Gastroesophageal sphincter (tissue), 4 donors: ENCODE data around the gene IMMP2L. TPM values are rescaled to one million over a fixed set of nuclear protein-coding genes. Genes with fewer than 3 reads are reported as not detected.

Experiments
- ATAC-seq: fragments of 150-250 bp; one replicate; pipeline ENCODE4 v1.9.1; 2016; ENCODE audit warnings: mild to moderate bottlenecking, moderate library complexity
- H3K27ac ChIP-seq, 4 donors: fragments of 200-600 bp; sonication (generic) in 3 of 4; 1 replicate in 3 of 4; 2 replicates in 1 of 4; pipeline ENCODE4 v1.5.1; 2016 to 2019
- H3K27me3 ChIP-seq: fragments of 200-600 bp; sonication (generic); one replicate; pipeline ENCODE4 v1.5.1; 2019
- H3K36me3 ChIP-seq, 2 donors: fragments of 200-600 bp; sonication (generic); one replicate each; pipeline ENCODE4 v1.5.1; 2019; ENCODE audit warnings: control low read depth in 1 of 2
- H3K4me1 ChIP-seq, 3 donors: fragments of 200-600 bp; sonication (generic); 1 replicate in 2 of 3; 2 replicates in 1 of 3; pipeline ENCODE4 v1.5.1; 2016 to 2019; ENCODE audit warnings: control low read depth in 2 of 3
- H3K4me3 ChIP-seq, 2 donors: fragments of 200-600 bp; sonication (generic); one replicate each; pipeline ENCODE4 v1.5.1; 2019; ENCODE audit warnings: mild to moderate bottlenecking in 1 of 2, moderate library complexity in 1 of 2
- H3K9me3 ChIP-seq, 3 donors: fragments of 200-600 bp; sonication (generic); one replicate each; pipeline ENCODE4 v1.5.1; 2017 to 2019; ENCODE audit warnings: control low read depth in 2 of 3
- EP300 ChIP-seq: sonication (generic); formaldehyde crosslinking; IDR thresholded peaks from one replicate; pipeline ENCODE4 v1.6.1; 2017; ENCODE audit warnings: antibody characterized with exemption, mild to moderate bottlenecking
- POLR2A ChIP-seq, 2 donors: fragments of 450-650 bp; IDR thresholded peaks; one replicate each; pipeline ENCODE4 v1.6.1; 2017; ENCODE audit warnings: antibody characterized with exemption in 2 of 2, mild to moderate bottlenecking in 2 of 2, moderate library complexity in 1 of 2
- POLR2AphosphoS5 ChIP-seq: sonication (generic); formaldehyde crosslinking; IDR thresholded peaks from one replicate; pipeline ENCODE4 v1.6.1; 2017; ENCODE audit warnings: antibody characterized with exemption
- WGBS, 2 donors: methylation state at CpG; one replicate each; pipeline ENCODE4 v1.1.5; 2018; ENCODE audit warnings: low coverage in 1 of 2; 5-methylcytosine and 5-hydroxymethylcytosine counted together
- total RNA-seq, 4 donors: library from RNA; depleted of rRNA; stranded (reverse); fragments of >200 nt; gene quantifications; one replicate each; pipeline ENCODE4 v1.1.0, GENCODE V29; 2016
- TF ChIP-seq, protein P1 (sequence below), 4 experiments: fragments of 200-600 bp in 2 of 4; fragments of 450-650 bp in 2 of 4; sonication (generic) in 1 of 4; IDR thresholded peaks; one replicate each; pipeline ENCODE4 v1.5.1; 2017 to 2019; ENCODE audit warnings: antibody characterized with exemption in 4 of 4, mild to moderate bottlenecking in 2 of 4, moderate library complexity in 2 of 4

Gene IMMP2L
- total RNA-seq, 4 donors from 2014 or later: 13.6 to 38.5 (median 30.1) TPM

DNA sequence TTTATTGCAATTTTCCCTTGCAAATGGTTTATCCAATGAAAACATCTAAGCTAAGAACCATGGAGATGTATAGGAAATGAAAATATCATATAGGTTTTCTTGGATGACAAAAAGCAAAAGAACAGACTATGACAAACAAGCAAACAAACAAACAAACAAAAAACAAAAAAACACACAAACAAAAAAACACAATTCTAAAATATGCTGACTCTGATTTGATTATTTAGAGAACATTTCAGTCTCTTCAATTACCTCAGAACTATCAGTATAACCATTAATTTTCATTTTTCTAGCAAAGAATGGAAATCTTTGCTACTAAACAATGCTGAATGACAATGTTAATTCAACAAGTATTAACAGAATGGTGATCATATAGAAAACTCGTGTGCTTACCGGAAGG lies 840.9 kb downstream of the IMMP2L start:
- Histone ChIP-seq H3K4me3 (no peak overlapping the region), H3K9me3 (no peaks in the 10 kb centered on the region), H3K4me1 (no peaks in the 10 kb centered on the region), H3K27ac (no peak overlapping the region), H3K27me3 (no peaks in the 10 kb centered on the region), H3K36me3 (no peaks in the 10 kb centered on the region)
- ATAC-seq: no peak
- WGBS, 2 donors: 78 to 92% methylated on average over 2 of the region's 2 CpGs
- TF ChIP-seq POLR2AphosphoS5 (no peak), EP300 (no peak)
- TF ChIP-seq, protein P1, sequence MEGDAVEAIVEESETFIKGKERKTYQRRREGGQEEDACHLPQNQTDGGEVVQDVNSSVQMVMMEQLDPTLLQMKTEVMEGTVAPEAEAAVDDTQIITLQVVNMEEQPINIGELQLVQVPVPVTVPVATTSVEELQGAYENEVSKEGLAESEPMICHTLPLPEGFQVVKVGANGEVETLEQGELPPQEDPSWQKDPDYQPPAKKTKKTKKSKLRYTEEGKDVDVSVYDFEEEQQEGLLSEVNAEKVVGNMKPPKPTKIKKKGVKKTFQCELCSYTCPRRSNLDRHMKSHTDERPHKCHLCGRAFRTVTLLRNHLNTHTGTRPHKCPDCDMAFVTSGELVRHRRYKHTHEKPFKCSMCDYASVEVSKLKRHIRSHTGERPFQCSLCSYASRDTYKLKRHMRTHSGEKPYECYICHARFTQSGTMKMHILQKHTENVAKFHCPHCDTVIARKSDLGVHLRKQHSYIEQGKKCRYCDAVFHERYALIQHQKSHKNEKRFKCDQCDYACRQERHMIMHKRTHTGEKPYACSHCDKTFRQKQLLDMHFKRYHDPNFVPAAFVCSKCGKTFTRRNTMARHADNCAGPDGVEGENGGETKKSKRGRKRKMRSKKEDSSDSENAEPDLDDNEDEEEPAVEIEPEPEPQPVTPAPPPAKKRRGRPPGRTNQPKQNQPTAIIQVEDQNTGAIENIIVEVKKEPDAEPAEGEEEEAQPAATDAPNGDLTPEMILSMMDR (IDR thresholded peaks at IDR 0.05): no peak

DNA sequence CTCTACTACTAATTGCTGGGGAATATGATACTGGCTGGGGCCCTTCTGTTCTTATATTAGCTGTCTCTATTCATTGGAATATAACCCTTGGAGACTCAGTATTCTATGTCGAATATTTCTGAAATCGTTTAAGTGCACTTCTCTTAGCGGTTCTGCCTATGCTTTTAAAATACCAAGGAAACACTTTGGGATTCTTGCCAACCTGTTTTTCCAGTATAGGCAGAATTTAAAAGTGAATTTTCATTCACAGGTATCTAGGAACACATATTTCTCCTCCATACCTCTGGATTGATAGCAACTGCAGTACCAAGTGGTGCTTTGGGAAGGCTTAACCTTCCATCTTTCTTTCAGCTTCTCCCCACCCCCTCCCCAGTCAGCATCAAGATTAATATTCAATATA lies 841.7 kb downstream of the IMMP2L start:
- no peaks in the 10 kb centered on the region for H3K9me3 ChIP-seq
- no peaks in the 10 kb centered on the region for H3K36me3 ChIP-seq
- no peaks in the 10 kb centered on the region for H3K4me1 ChIP-seq
- no peak for TF ChIP-seq POLR2A (IDR thresholded peaks at IDR 0.05)
- TF ChIP-seq, protein P1 (IDR thresholded peaks at IDR 0.05): no peak
- TF ChIP-seq POLR2AphosphoS5: no peak
- no peak for TF ChIP-seq EP300
- no peak overlapping the region for H3K4me3 ChIP-seq
- no peak for ATAC-seq
- H3K27me3 ChIP-seq: no peaks in the 10 kb centered on the region
- WGBS, 2 donors: 93 to 96% methylated on average over 3 of the region's 3 CpGs
- no peak overlapping the region for H3K27ac ChIP-seq

DNA sequence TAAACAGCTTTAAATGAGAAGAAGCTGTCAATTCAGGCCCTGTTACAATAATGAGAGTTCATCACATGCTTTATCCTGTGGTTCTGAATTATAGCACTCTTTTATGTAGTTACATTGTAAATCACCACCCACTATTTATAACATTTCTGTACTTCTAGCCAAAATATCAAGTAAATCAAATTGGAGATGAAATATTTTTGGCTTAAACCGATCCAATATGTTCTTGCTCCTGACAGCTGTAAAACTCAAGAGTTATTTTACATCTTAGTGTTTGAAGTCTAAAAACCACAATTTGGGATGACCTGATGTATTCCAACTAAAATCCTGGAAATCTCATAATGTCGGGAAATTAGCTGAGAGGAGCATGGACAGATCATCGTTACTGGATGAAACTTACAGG lies 842.6 kb downstream of the IMMP2L start:
- Histone ChIP-seq H3K4me1 (no peaks in the 10 kb centered on the region), H3K4me3 (no peak overlapping the region), H3K36me3 (no peaks in the 10 kb centered on the region), H3K9me3 (no peaks in the 10 kb centered on the region), H3K27me3 (no peaks in the 10 kb centered on the region), H3K27ac (no peak overlapping the region)
- TF ChIP-seq POLR2AphosphoS5 (no peak), POLR2A (IDR thresholded peaks at IDR 0.05) (no peak), EP300 (no peak)
- TF ChIP-seq, protein P1 (IDR thresholded peaks at IDR 0.05): no peak
- 72 to 81% methylated on average over 3 of the region's 3 CpGs for WGBS, 2 donors
- no peak for ATAC-seq

DNA sequence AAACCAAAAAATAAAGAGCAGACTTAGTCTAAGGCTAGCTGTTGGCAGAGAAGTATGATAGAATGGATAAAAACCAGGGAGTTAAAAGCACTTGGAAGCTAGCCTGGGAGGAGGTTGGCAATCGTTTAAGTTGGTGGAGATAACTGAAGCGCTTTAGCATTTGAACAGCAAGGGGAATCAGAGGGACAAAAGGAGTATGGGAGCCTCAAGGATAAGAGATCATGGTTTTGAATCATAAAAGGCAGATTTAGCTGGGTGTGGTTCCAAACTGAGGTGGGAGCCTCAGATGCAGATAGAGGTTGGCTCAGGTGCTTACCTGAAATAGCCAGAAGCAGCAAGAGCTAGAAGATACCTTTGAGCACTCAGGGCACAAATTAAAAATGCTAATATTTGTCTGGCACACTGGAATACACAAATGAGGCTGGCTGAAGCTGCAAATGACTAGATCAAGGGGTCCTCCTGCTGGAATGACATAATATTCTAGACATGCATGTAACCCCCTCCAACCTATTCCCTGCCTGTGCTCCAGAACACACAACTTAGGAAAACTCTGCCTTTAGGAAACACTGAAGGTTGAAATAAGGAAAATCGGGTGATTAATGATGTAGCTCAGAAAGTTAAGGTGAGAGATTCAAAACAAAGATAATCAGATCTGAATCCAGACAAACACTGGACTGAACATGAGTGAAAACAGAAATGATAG lies 843.6 kb downstream of the IMMP2L start:
- H3K4me1 ChIP-seq: no peaks in the 10 kb centered on the region
- H3K27ac ChIP-seq: no peak overlapping the region
- no peaks in the 10 kb centered on the region for H3K9me3 ChIP-seq
- no peaks in the 10 kb centered on the region for H3K27me3 ChIP-seq
- H3K4me3 ChIP-seq: no peak overlapping the region
- WGBS, 2 donors: 48 to 63% methylated on average over 2 to 3 of the region's 3 CpGs
- TF ChIP-seq EP300 (no peak), POLR2A (IDR thresholded peaks at IDR 0.05) (no peak), POLR2AphosphoS5 (no peak)
- TF ChIP-seq, protein P1 (IDR thresholded peaks at IDR 0.05): no peak
- ATAC-seq: no peak
- H3K36me3 ChIP-seq: no peaks in the 10 kb centered on the region

DNA sequence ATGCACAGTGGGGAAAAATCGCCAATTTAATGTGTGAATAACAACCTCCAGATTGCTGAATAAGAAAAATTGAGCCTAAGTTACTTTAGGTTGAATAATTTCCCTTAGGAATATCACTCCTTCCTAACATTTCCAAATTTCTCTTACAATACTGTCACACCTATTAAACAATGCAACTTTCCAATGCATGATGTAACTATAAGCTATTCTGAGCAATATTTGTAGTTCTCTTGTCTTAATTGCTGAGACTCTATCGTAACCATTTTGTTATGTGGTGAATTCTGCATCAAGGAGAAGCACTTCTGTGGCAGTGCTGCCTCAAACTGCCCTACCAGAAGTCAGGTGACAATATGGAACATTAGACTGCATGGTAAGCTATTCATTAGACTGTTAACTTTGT lies 858.1 kb downstream of the IMMP2L start:
- Histone ChIP-seq H3K36me3 (no peaks in the 10 kb centered on the region), H3K27ac (no peak overlapping the region), H3K27me3 (no peaks in the 10 kb centered on the region), H3K4me3 (no peak overlapping the region), H3K9me3 (no peaks in the 10 kb centered on the region), H3K4me1 (no peaks in the 10 kb centered on the region)
- 81 to 85% methylated on average over 2 of the region's 2 CpGs for whole genome bisulfite sequencing, 2 donors
- TF ChIP-seq POLR2A (IDR thresholded peaks at IDR 0.05) (no peak), POLR2AphosphoS5 (no peak), EP300 (no peak)
- TF ChIP-seq, protein P1 (IDR thresholded peaks at IDR 0.05): no peak
- no peak for ATAC-seq
